Bronchial epithelial cell (primary cell): ENCODE results near the gene NACA. TPM values are rescaled to one million over a fixed set of nuclear protein-coding genes. Genes with fewer than 3 reads are reported as not detected.
"Not testable (repeated sequence)": the region's sequence is repeated elsewhere in the genome, so short reads cannot be mapped to it uniquely, and the experiment has no call there.

Experiments used
- DNase-seq: peaks from one replicate; pipeline ENCODE4 v3.0.0-alpha.2; 2010; ENCODE audit warnings: low read depth
- FAIRE-seq: peaks from 2 replicates; lab custom pipeline; 2011; peaks lifted over from hg19 to GRCh38; lab: Jason Lieb, UNC
- H3K27me3 ChIP-seq: 2 replicates; pipeline ENCODE4 v1.5.1; 2011; ENCODE audit warnings: low read length; ENCODE audit not compliant: control insufficient read depth, insufficient read depth
- H3K36me3 ChIP-seq: 2 replicates; pipeline ENCODE4 v1.5.1; 2011; ENCODE audit warnings: low read length; ENCODE audit not compliant: control insufficient read depth, insufficient read depth
- H3K4me3 ChIP-seq: 2 replicates; pipeline ENCODE4 v1.5.1; 2011; ENCODE audit warnings: mild to moderate bottlenecking, low read depth, low read length, control low read depth
- CTCF ChIP-seq: IDR thresholded peaks from 2 replicates; pipeline ENCODE4 v1.5.1; 2011; ENCODE audit warnings: mild to moderate bottlenecking, moderate library complexity, low read length, control low read depth, inconsistent platforms; ENCODE audit not compliant: insufficient read depth, severe bottlenecking
- total RNA-seq: library from RNA; depleted of rRNA; stranded (reverse); fragments of >200 nt; gene quantifications from 2 replicates; pipeline ENCODE4 v1.2.1, GENCODE V29; 2014

NACA gene
- total RNA-seq, 1 donor from 2014 or later: 1,412 TPM

DNA sequence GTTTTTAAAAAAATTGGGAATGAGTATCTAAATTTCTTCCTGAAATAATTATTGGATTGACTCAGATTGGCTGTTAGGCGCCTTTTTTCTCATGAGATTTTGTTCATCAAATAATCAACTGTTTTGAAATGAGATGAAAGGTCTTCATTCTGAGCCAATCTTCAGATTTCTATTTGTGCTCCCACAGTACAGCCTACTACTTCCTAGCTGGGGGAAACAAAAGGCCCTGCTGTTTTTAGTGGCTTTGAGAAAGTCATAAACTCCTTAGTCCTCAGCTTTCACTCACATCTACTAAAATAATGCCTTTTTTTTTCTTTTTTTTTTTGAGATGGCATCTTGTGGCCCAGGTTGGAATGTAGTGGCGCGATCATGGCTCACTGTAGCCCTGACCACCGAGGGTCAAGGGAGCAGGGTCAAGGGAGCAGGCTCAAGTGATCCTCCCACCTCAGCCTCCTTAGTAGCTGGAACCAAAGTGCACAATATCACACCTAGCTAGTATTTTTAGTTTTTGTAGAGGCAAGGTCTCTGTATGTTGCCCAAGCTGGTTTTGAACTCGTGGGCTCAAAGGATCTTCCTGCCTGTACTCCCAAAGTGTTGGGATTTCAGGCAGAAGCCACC is 15.2 kb downstream of the NACA start:
- TF ChIP-seq CTCF: no peak
- no peaks in the 10 kb centered on the region for H3K27me3 ChIP-seq
- FAIRE-seq: no peak

DNA sequence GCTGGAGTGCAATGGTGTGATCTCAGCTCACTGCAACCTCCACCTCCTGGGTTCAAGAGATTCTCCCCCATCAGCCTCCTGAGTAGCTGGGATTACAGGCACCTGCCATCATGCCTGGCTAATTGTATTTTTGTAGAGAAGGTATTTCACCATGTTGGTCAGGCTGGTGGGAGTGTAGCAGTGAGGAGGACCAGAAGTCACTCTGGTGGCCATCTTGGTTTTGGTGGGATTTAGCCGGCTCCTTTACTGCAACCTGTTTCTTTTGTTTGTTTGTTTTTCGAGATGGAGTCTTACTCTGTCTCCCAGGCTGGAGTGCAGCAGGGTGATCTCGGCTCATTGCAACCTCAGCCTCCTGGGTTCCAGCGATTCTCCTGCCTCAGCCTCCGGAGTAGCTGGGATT is 20.6 kb downstream of the NACA start:
- not testable (repeated sequence) for H3K27me3 ChIP-seq, H3K36me3 ChIP-seq, H3K4me3 ChIP-seq, DNase-seq, FAIRE-seq

More for the DNA sequence above, 15.2 kb downstream of the NACA start:
- no peak overlapping the region for H3K4me3 ChIP-seq
- peaks cover 5% of the 10 kb centered on the region for H3K36me3 ChIP-seq
- no peak for DNase-seq

DNA sequence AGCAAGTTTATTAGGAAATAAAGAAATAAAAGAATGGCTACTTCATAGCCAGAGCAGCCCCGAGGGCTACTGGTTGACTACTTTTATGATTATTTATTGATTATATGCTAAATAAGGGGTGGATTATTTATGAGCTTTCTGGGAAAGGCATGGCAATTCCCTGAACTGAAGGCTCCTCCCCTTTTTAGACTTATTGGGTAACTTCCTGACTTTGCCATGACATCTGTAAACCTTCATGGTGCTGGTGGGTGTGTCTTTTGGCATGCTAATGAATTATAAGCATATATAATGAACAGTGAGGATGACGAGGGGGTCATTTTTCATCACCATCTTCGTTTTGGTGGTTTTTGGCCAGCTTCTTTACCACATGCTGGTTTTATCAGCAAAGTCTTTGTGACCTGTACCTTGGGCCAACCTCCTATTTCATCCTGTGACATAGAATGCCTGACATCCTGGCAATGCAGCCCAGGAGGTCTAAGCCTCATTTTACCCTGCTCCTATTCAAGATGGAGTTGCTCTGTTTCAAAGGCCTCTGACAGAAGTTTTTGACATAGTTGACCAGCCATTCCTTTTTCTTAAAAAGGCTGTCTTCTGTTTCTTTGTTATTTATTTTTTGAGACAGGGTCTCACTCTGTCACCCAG is 26.0 kb downstream of the NACA start:
- no peak for FAIRE-seq

GRCh38 chr12:56695327-56696101 is 29.6 kb downstream of the NACA start:
- no peak overlapping the region for H3K4me3 ChIP-seq
- no peaks in the 10 kb centered on the region for H3K36me3 ChIP-seq
- H3K27me3 ChIP-seq: no peaks in the 10 kb centered on the region
- no peak for TF ChIP-seq CTCF
- FAIRE-seq (no peak), DNase-seq (no peak)

More for the DNA sequence above, 26.0 kb downstream of the NACA start:
- TF ChIP-seq CTCF: no peak
- Histone ChIP-seq H3K36me3 (no peaks in the 10 kb centered on the region), H3K4me3 (no peak overlapping the region), H3K27me3 (no peaks in the 10 kb centered on the region)
- DNase-seq: no peak

DNA sequence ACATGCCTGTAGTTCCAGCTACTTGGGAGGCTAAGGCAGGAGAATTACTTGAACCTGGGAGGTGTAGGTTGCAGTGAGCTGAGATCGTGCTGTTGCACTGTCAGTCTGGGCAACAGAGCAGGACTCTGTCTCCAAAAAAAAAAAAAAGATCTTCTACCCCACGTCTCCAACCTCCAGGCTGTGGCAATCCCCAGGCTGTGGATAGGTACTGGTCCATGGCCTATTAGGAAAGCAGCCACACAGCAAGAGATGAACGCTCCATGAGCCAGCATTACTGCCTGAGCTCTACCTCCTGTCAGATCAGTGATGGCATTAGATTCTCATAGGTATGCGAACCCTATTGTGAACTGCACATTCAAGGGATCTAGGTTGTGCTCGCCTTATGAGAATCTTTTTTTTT is 30.9 kb downstream of the NACA start:
- no peak for FAIRE-seq
- H3K36me3 ChIP-seq: no peaks in the 10 kb centered on the region
- DNase-seq: no peak

More for the DNA sequence above, 30.9 kb downstream of the NACA start:
- Histone ChIP-seq H3K4me3 (no peak overlapping the region), H3K27me3 (no peaks in the 10 kb centered on the region)
- TF ChIP-seq CTCF: no peak
